ENCODE data around the gene MTG1. TPM values are rescaled to one million over a fixed set of nuclear protein-coding genes. Genes with fewer than 3 reads are reported as not detected.

Gene MTG1
- total and polyA plus RNA-seq, 2 experiments from 2014 or later: 45.7 to 68.6 TPM

DNA sequence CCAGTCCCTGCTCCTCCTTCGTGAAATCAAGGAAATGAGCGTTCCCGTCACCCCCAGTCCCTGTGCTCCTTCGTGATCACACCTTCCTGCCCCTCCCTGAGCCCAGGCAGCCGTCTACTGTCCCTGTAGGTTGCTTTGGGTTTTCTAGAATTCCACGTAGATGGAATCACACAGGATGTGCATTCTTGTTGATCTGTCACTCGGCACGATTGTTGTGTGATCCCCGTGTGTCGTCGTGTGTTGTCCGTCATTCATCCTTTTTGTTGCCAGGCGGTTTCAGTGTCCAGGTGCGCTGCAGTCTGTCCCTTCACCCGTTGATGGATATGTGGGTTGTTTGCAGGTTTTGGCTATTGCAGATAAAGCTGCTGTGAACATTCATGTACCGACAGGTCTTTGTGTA, 9.4 kb downstream of the MTG1 start:
- peaks cover 79% of the 10 kb centered on the region for H3K36me3 Mint-ChIP-seq (ENCODE audit: low read depth)
- H3K27ac Mint-ChIP-seq: no peak overlapping the region
- Histone ChIP-seq H3K4me1 (ENCODE audit: insufficient read depth) (no peaks in the 10 kb centered on the region), H3K4me3 (no peak overlapping the region), H3K27ac (ENCODE audit: low read depth) (no peak overlapping the region), H2AFZ (no peak overlapping the region), H3K27me3 (ENCODE audit: insufficient read depth) (no peaks in the 10 kb centered on the region), H3K9me2 (ENCODE audit: insufficient read depth) (no peaks in the 10 kb centered on the region), H3K36me3 (ENCODE audit: insufficient read depth) (peaks cover 5% of the 10 kb centered on the region), H4K20me1 (replicated peaks; ENCODE audit: insufficient read depth) (peaks cover 32% of the 10 kb centered on the region), H3F3A (replicated peaks; ENCODE audit: low read depth) (no peaks in the 10 kb centered on the region), H3K79me2 (replicated peaks; ENCODE audit: insufficient read depth) (peaks cover 55% of the 10 kb centered on the region), H3K4me2 (no peak overlapping the region)
- no peaks in the 10 kb centered on the region for H3K9me3 Mint-ChIP-seq
- DNase-seq (ENCODE audit: low spot score) (no peak), ATAC-seq (no peak)
- no peak overlapping the region for H3K4me3 Mint-ChIP-seq
- TF ChIP-seq CREB1 (CRISPR knock-in tag; IDR thresholded peaks at IDR 0.05; ENCODE audit: low read depth) (no peak), EZH2phosphoT487 (IDR thresholded peaks at IDR 0.05; ENCODE audit: unreplicated experiment) (no peak), EZH2 (IDR thresholded peaks at IDR 0.05; ENCODE audit: low read depth, unreplicated experiment) (no peak), STAT1 (IDR thresholded peaks at IDR 0.05; ENCODE audit: unreplicated experiment) (no peak)
- H3K4me1 Mint-ChIP-seq: no peaks in the 10 kb centered on the region
- H3K27me3 Mint-ChIP-seq (ENCODE audit: insufficient read depth, low read depth, poor library complexity): peaks cover 6% of the 10 kb centered on the region

DNA sequence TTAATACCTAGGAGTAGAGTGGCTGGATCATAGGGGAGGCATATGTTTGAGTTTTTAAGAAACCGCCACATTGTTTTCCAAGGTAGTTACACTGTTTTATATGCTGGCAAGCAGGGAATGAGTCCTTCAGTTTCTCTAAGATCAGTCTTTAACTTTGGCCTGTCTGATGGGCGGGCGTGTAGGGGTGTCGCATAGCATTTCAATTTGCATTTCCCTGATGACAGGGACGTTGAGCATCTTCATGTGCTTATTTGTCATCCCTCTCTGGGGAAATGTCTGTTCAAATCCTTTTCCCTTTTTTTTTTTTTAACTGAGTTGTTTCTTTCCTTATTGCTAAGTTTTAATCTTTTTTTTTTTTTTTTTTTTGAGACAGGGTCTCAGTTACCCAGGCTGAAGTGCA, 9.8 kb downstream of the MTG1 start:
- H3K36me3 ChIP-seq (ENCODE audit: insufficient read depth): peaks cover 5% of the 10 kb centered on the region
- no peak overlapping the region for H2AFZ ChIP-seq
- Mint-ChIP-seq H3K4me3 (no peak overlapping the region), H3K4me1 (no peaks in the 10 kb centered on the region), H3K36me3 (ENCODE audit: low read depth) (peaks cover 79% of the 10 kb centered on the region), H3K9me3 (no peaks in the 10 kb centered on the region), H3K27me3 (ENCODE audit: insufficient read depth, low read depth, poor library complexity) (peaks cover 4% of the 10 kb centered on the region), H3K27ac (no peak overlapping the region)
- H3K4me3 ChIP-seq: no peak overlapping the region
- no peak overlapping the region for H3K27ac ChIP-seq (ENCODE audit: low read depth)
- H3K4me1 ChIP-seq (ENCODE audit: insufficient read depth): no peaks in the 10 kb centered on the region
- ATAC-seq (no peak), DNase-seq (ENCODE audit: low spot score) (no peak)
- H4K20me1 ChIP-seq (replicated peaks; ENCODE audit: insufficient read depth): peaks cover 35% of the 10 kb centered on the region
- H3F3A ChIP-seq (replicated peaks; ENCODE audit: low read depth): no peaks in the 10 kb centered on the region
- H3K27me3 ChIP-seq (ENCODE audit: insufficient read depth): no peaks in the 10 kb centered on the region
- H3K4me2 ChIP-seq: no peak overlapping the region
- H3K9me2 ChIP-seq (ENCODE audit: insufficient read depth): no peaks in the 10 kb centered on the region
- H3K79me2 ChIP-seq (replicated peaks; ENCODE audit: insufficient read depth): peaks cover 55% of the 10 kb centered on the region
- TF ChIP-seq, protein P1, sequence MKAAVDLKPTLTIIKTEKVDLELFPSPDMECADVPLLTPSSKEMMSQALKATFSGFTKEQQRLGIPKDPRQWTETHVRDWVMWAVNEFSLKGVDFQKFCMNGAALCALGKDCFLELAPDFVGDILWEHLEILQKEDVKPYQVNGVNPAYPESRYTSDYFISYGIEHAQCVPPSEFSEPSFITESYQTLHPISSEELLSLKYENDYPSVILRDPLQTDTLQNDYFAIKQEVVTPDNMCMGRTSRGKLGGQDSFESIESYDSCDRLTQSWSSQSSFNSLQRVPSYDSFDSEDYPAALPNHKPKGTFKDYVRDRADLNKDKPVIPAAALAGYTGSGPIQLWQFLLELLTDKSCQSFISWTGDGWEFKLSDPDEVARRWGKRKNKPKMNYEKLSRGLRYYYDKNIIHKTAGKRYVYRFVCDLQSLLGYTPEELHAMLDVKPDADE (IDR thresholded peaks at IDR 0.05): no peak
- TF ChIP-seq EZH2 (IDR thresholded peaks at IDR 0.05; ENCODE audit: low read depth, unreplicated experiment) (no peak), NANOG (IDR thresholded peaks at IDR 0.05; ENCODE audit: borderline replicate concordance) (no peak), JUNB (IDR thresholded peaks at IDR 0.05; ENCODE audit: unreplicated experiment) (no peak), POLR2AphosphoS5 (IDR thresholded peaks at IDR 0.05; ENCODE audit: low read depth) (no peak), STAT1 (IDR thresholded peaks at IDR 0.05; ENCODE audit: unreplicated experiment) (no peak), EZH2phosphoT487 (IDR thresholded peaks at IDR 0.05; ENCODE audit: unreplicated experiment) (no peak), ZNF114 (CRISPR knock-in tag; IDR thresholded peaks at IDR 0.05) (no peak), ZNF331 (CRISPR knock-in tag; IDR thresholded peaks at IDR 0.05; ENCODE audit: low read depth) (no peak), CREB1 (CRISPR knock-in tag; IDR thresholded peaks at IDR 0.05; ENCODE audit: low read depth) (no peak)
- TF ChIP-seq, protein P2, sequence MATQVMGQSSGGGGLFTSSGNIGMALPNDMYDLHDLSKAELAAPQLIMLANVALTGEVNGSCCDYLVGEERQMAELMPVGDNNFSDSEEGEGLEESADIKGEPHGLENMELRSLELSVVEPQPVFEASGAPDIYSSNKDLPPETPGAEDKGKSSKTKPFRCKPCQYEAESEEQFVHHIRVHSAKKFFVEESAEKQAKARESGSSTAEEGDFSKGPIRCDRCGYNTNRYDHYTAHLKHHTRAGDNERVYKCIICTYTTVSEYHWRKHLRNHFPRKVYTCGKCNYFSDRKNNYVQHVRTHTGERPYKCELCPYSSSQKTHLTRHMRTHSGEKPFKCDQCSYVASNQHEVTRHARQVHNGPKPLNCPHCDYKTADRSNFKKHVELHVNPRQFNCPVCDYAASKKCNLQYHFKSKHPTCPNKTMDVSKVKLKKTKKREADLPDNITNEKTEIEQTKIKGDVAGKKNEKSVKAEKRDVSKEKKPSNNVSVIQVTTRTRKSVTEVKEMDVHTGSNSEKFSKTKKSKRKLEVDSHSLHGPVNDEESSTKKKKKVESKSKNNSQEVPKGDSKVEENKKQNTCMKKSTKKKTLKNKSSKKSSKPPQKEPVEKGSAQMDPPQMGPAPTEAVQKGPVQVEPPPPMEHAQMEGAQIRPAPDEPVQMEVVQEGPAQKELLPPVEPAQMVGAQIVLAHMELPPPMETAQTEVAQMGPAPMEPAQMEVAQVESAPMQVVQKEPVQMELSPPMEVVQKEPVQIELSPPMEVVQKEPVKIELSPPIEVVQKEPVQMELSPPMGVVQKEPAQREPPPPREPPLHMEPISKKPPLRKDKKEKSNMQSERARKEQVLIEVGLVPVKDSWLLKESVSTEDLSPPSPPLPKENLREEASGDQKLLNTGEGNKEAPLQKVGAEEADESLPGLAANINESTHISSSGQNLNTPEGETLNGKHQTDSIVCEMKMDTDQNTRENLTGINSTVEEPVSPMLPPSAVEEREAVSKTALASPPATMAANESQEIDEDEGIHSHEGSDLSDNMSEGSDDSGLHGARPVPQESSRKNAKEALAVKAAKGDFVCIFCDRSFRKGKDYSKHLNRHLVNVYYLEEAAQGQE (IDR thresholded peaks at IDR 0.05; ENCODE audit: unreplicated experiment): no peak
- TF ChIP-seq, protein P3, sequence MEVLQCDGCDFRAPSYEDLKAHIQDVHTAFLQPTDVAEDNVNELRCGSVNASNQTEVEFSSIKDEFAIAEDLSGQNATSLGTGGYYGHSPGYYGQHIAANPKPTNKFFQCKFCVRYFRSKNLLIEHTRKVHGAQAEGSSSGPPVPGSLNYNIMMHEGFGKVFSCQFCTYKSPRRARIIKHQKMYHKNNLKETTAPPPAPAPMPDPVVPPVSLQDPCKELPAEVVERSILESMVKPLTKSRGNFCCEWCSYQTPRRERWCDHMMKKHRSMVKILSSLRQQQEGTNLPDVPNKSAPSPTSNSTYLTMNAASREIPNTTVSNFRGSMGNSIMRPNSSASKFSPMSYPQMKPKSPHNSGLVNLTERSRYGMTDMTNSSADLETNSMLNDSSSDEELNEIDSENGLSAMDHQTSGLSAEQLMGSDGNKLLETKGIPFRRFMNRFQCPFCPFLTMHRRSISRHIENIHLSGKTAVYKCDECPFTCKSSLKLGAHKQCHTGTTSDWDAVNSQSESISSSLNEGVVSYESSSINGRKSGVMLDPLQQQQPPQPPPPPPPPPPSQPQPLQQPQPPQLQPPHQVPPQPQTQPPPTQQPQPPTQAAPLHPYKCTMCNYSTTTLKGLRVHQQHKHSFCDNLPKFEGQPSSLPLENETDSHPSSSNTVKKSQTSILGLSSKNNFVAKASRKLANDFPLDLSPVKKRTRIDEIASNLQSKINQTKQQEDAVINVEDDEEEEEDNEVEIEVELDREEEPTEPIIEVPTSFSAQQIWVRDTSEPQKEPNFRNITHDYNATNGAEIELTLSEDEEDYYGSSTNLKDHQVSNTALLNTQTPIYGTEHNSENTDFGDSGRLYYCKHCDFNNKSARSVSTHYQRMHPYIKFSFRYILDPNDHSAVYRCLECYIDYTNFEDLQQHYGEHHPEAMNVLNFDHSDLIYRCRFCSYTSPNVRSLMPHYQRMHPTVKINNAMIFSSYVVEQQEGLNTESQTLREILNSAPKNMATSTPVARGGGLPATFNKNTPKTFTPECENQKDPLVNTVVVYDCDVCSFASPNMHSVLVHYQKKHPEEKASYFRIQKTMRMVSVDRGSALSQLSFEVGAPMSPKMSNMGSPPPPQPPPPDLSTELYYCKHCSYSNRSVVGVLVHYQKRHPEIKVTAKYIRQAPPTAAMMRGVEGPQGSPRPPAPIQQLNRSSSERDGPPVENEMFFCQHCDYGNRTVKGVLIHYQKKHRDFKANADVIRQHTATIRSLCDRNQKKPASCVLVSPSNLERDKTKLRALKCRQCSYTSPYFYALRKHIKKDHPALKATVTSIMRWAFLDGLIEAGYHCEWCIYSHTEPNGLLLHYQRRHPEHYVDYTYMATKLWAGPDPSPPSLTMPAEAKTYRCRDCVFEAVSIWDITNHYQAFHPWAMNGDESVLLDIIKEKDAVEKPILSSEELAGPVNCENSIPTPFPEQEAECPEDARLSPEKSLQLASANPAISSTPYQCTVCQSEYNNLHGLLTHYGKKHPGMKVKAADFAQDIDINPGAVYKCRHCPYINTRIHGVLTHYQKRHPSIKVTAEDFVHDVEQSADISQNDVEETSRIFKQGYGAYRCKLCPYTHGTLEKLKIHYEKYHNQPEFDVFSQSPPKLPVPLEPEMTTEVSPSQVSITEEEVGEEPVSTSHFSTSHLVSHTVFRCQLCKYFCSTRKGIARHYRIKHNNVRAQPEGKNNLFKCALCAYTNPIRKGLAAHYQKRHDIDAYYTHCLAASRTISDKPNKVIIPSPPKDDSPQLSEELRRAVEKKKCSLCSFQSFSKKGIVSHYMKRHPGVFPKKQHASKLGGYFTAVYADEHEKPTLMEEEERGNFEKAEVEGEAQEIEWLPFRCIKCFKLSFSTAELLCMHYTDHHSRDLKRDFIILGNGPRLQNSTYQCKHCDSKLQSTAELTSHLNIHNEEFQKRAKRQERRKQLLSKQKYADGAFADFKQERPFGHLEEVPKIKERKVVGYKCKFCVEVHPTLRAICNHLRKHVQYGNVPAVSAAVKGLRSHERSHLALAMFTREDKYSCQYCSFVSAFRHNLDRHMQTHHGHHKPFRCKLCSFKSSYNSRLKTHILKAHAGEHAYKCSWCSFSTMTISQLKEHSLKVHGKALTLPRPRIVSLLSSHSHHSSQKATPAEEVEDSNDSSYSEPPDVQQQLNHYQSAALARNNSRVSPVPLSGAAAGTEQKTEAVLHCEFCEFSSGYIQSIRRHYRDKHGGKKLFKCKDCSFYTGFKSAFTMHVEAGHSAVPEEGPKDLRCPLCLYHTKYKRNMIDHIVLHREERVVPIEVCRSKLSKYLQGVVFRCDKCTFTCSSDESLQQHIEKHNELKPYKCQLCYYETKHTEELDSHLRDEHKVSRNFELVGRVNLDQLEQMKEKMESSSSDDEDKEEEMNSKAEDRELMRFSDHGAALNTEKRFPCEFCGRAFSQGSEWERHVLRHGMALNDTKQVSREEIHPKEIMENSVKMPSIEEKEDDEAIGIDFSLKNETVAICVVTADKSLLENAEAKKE (CRISPR knock-in tag; IDR thresholded peaks at IDR 0.05): no peak
